IPS-18a (cell line): ENCODE results near the gene ICAM4.

ENCODE experiments used
- H3K27ac ChIP-seq: one replicate; pipeline ENCODE4 v1.5.1; 2013; ENCODE audit warnings: low read length
- H3K27me3 ChIP-seq: one replicate; pipeline ENCODE4 v1.6.1; 2013; ENCODE audit warnings: mild to moderate bottlenecking, low read length; ENCODE audit not compliant: control insufficient read depth, insufficient read depth
- H3K36me3 ChIP-seq: one replicate; pipeline ENCODE4 v1.6.1; 2013; ENCODE audit warnings: low read depth, low read length; ENCODE audit not compliant: control insufficient read depth
- H3K4me1 ChIP-seq: one replicate; pipeline ENCODE4 v1.6.1; 2013; ENCODE audit warnings: low read depth, low read length; ENCODE audit not compliant: control insufficient read depth
- H3K4me3 ChIP-seq: one replicate; pipeline ENCODE4 v1.5.1; 2013; ENCODE audit warnings: low read length
- H3K9ac ChIP-seq: one replicate; pipeline ENCODE4 v1.6.1; 2013; ENCODE audit warnings: mild to moderate bottlenecking, low read length, moderate library complexity
- H3K9me3 ChIP-seq: one replicate; pipeline ENCODE4 v1.6.1; 2013; ENCODE audit warnings: low read depth, low read length; ENCODE audit not compliant: control insufficient read depth

ICAM4 gene

DNA sequence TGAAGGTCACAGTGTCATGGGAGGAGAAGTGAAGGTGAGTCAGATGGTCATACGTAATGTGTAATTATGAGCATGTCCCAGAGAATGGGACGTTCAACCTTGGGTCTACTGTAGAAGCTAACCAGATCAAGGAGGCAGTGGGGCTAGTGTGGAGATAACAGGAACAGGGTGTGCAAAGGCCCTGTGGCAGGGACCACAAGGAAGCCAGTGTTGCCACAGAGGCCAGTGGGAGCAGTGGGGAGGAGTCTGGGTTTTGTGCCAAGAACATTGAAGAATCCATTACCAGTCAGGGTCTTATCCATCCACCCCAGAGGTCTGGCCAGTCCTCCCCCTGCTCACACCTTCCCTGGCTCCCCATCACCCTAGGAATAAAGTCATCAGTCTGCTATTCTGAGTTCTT, 31.4 kb upstream of the ICAM4 start:
- H3K9ac ChIP-seq, result no peak overlapping the region
- H3K36me3 ChIP-seq, result peaks cover 23% of the 10 kb centered on the region
- H3K9me3 ChIP-seq, result no peaks in the 10 kb centered on the region
- H3K27me3 ChIP-seq, result no peaks in the 10 kb centered on the region
- no peak overlapping the region for H3K4me3 ChIP-seq
- H3K4me1 ChIP-seq, result peaks cover 3% of the 10 kb centered on the region
- H3K27ac ChIP-seq, result no peak overlapping the region

DNA sequence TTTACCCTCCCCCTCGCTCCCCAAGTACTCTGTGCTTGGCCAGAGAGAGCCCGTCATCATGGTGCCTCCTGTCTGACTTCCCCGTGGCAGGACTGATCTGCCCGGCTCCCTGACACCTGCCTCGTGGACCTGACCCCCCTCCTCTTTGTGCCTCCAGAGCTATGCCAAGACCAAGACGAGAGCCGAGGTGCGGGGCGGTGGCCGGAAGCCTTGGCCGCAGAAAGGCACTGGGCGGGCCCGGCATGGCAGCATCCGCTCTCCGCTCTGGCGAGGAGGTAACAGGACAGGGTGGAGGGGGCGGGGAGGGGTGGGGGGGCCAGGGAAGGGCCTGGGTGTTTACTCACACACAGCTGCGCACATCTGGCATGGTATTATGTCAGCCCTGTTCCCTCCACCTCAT, 30.2 kb upstream of the ICAM4 start:
- Histone ChIP-seq H3K36me3 (peaks cover 23% of the 10 kb centered on the region), H3K9me3 (no peaks in the 10 kb centered on the region), H3K9ac (no peak overlapping the region), H3K4me1 (peaks cover 3% of the 10 kb centered on the region), H3K4me3 (no peak overlapping the region), H3K27ac (no peak overlapping the region), H3K27me3 (no peaks in the 10 kb centered on the region)

- Histone ChIP-seq H3K36me3 (peaks cover 23% of the 10 kb centered on the region), H3K9ac (no peak overlapping the region), H3K4me3 (no peak overlapping the region), H3K9me3 (no peaks in the 10 kb centered on the region), H3K27me3 (no peaks in the 10 kb centered on the region), H3K4me1 (peaks cover 3% of the 10 kb centered on the region), H3K27ac (no peak overlapping the region)
Measured at GRCh38 chr19:10256970-10257615, 29.7 kb upstream of the ICAM4 start.

DNA sequence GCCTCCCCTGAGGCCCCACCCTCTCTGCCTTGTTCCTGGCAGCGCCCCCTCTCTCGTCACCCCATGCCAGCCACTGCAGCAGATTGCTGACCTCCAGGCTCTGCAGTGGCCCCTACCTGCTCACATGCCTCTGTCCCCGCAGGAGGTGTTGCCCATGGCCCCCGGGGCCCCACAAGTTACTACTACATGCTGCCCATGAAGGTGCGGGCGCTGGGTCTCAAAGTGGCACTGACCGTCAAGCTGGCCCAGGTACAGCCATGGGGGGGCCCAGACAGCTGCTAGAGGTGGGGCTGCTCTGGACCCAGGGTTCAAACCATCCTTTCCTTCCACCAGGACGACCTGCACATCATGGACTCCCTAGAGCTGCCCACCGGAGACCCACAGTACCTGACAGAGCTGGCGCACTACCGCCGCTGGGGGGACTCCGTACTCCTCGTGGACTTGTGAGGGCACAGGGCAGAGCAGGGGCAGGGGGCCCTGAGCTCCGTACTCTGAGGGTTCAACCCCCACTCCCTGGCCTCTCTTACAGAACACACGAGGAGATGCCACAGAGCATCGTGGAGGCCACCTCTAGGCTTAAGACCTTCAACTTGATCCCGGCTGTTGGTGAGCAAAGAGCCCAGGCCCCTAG, 28.6 kb upstream of the ICAM4 start:
- H3K27ac ChIP-seq, result no peak overlapping the region
- no peaks in the 10 kb centered on the region for H3K4me1 ChIP-seq
- H3K9ac ChIP-seq, result no peak overlapping the region
- peaks cover 23% of the 10 kb centered on the region for H3K36me3 ChIP-seq
- H3K9me3 ChIP-seq, result no peaks in the 10 kb centered on the region
- H3K4me3 ChIP-seq, result no peak overlapping the region
- H3K27me3 ChIP-seq, result no peaks in the 10 kb centered on the region

DNA sequence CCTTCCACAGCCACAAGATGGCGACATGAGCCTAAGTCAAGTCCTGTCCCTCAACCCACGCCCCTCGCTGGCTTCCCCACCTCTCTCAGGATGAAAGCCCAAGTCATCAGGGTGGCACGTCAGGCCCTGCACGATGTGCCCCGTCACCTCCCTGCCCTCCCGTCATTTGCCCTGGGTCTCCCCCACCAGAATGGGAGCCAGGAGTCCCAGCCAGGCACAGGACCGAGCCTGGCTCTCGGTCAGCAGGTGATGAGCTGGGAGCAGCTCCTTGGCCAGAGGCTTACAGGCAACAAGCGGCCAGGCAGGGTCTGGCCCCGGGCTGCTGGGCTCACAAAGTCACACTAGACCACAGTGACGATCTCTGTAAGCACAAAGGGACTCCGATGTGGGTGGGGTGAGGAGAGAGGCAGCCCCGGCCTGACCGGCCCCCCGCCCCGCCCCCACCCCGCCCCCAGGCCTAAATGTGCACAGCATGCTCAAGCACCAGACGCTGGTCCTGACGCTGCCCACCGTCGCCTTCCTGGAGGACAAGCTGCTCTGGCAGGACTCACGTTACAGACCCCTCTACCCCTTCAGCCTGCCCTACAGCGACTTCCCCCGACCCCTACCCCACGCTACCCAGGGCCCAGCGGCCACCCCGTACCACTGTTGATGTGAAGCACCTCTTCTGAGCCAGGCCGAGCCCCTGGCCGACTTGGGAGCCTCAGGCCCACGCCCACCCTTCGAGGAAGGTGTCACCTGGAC, 27.4 kb upstream of the ICAM4 start:
- Histone ChIP-seq H3K9me3 (no peaks in the 10 kb centered on the region), H3K27ac (no peak overlapping the region), H3K9ac (no peak overlapping the region), H3K4me3 (no peak overlapping the region), H3K36me3 (peaks cover 20% of the 10 kb centered on the region), H3K27me3 (no peaks in the 10 kb centered on the region), H3K4me1 (no peaks in the 10 kb centered on the region)

GRCh38 chr19:10260141-10260584, 26.6 kb upstream of the ICAM4 start:
- Histone ChIP-seq H3K27me3 (no peaks in the 10 kb centered on the region), H3K36me3 (peaks cover 16% of the 10 kb centered on the region), H3K27ac (no peak overlapping the region), H3K9me3 (no peaks in the 10 kb centered on the region), H3K9ac (no peak overlapping the region), H3K4me3 (no peak overlapping the region), H3K4me1 (no peaks in the 10 kb centered on the region)

- H3K27me3 ChIP-seq, result no peaks in the 10 kb centered on the region
- no peak overlapping the region for H3K4me3 ChIP-seq
- no peak overlapping the region for H3K9ac ChIP-seq
- peaks cover 5% of the 10 kb centered on the region for H3K36me3 ChIP-seq
- no peaks in the 10 kb centered on the region for H3K9me3 ChIP-seq
- no peak overlapping the region for H3K27ac ChIP-seq
- no peaks in the 10 kb centered on the region for H3K4me1 ChIP-seq
Measured at GRCh38 chr19:10262771-10263170, 24.0 kb upstream of the ICAM4 start.

DNA sequence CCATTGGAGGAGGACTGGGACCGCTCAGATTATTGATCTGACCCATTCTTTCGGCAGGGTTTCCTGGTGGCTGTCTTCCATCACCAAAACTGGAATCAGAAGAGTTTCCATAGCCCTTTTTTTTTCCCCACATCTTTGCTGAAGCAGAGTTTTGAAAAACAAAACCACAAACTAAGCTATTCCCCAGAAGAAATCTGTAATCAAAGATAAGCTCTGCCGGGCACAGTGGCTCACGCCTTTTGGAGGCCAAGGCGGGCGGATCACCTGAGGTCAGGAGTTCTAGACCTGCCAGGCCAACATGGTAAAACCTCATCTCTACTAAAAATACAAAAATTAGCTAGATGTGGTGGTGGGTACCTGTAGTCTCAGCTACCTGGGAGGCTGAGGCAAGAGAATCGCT, 20.0 kb upstream of the ICAM4 start:
- Histone ChIP-seq H3K9ac (no peak overlapping the region), H3K4me1 (peaks cover 2% of the 10 kb centered on the region), H3K27ac (no peak overlapping the region), H3K4me3 (no peak overlapping the region), H3K9me3 (no peaks in the 10 kb centered on the region), H3K36me3 (no peaks in the 10 kb centered on the region), H3K27me3 (peaks cover 29% of the 10 kb centered on the region)

DNA sequence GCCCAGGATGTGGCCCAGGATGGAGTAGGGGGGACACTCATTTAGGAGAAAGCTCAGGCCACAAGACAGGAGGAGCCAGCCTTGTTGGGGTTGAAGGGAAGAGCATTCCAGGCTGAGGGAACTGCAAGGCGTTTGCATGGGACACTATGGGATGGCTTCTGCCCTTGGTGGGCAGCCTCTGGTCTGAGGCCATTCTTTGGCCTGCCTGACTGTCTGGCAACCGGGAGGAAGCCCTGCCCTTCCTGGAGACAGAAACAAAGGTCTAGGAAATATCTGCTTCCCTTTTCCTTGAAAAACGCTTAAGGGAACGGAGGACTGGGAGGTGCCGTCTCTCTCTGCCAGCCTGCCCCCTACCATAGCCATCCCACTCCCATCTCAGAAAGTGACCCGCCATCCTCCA, 18.7 kb upstream of the ICAM4 start:
- peaks cover 41% of the 10 kb centered on the region for H3K27me3 ChIP-seq
- no peak overlapping the region for H3K27ac ChIP-seq
- H3K36me3 ChIP-seq, result no peaks in the 10 kb centered on the region
- H3K4me1 ChIP-seq, result peaks cover 2% of the 10 kb centered on the region
- H3K9me3 ChIP-seq, result no peaks in the 10 kb centered on the region
- no peak overlapping the region for H3K4me3 ChIP-seq
- H3K9ac ChIP-seq, result no peak overlapping the region

DNA sequence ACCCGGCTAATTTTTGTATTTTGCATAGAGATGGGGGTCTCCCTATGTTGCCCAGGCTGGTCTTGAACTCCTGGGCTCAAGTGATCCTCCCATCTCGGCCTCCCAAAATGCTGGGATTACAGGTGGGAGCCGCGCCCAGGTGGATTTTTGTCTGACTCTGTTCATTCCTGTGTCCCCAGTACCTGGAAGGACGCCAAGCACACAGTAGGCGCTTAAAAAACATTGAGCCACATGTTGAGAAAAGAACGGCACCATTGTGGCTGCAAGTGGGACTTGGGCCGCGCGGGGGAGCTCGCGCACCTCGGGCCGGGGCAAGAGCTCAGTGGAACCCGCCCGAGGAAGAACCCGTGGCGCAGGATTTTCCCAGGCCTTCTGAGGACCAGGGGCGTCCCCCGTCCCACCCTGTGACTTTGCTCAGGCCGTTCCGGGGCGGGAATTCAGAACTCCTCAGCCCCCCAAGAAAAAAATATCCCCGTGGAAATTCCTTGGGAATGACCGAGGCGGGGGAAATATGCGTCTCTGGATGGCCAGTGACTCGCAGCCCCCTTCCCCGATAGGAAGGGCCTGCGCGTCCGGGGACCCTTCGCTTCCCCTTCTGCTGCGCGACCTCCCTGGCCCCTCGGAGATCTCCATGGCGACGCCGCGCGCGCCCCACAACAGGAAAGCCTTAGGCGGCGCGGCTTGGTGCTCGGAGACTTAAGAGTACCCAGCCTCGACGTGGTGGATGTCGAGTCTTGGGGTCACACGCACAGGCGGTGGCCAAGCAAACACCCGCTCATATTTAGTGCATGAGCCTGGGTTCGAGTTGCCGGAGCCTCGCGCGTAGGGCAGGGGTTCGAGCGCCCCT, 17.2 kb upstream of the ICAM4 start:
- peak overlapping the region; percentile 39 for H3K4me3 ChIP-seq
- H3K9me3 ChIP-seq, result no peaks in the 10 kb centered on the region
- H3K36me3 ChIP-seq, result no peaks in the 10 kb centered on the region
- peaks cover 41% of the 10 kb centered on the region for H3K27me3 ChIP-seq
- H3K9ac ChIP-seq, result no peak overlapping the region
- H3K4me1 ChIP-seq, result peaks cover 2% of the 10 kb centered on the region
- H3K27ac ChIP-seq, result no peak overlapping the region

- Histone ChIP-seq H3K27me3 (peaks cover 41% of the 10 kb centered on the region), H3K9me3 (no peaks in the 10 kb centered on the region), H3K4me3 (peak overlapping the region; percentile 49), H3K36me3 (no peaks in the 10 kb centered on the region), H3K9ac (no peak overlapping the region), H3K27ac (no peak overlapping the region), H3K4me1 (peaks cover 2% of the 10 kb centered on the region)
Measured at GRCh38 chr19:10270180-10270615, 16.6 kb upstream of the ICAM4 start.
